GM23338 (cell line): ENCODE measurements around the gene CFAP97D2. TPM values are rescaled to one million over a fixed set of nuclear protein-coding genes. Genes with fewer than 3 reads are reported as not detected.

Experiments
- ATAC-seq: fragments of 200-7000 bp; cut with Tn5 transposase; 3 replicates; pipeline ENCODE4 v1.9.1; 2020
- DNase-seq: peaks from one replicate; pipeline ENCODE4 v3.0.0-alpha.2; 2015; ENCODE audit warnings: low spot score
- H2AFZ ChIP-seq: fragments of 200-600 bp; sonication (generic); 2 replicates; pipeline ENCODE4 v1.8.0; 2016; ENCODE audit warnings: antibody characterized with exemption, mild to moderate bottlenecking, moderate library complexity
- H3F3A ChIP-seq: fragments of 200-600 bp; sonication (generic); replicated peaks from 2 replicates; pipeline ENCODE4 v1.8.0; 2017; ENCODE audit warnings: antibody characterized with exemption, mixed run types, low read depth
- H3K27ac ChIP-seq: fragments of 200-600 bp; sonication (generic); 2 replicates; pipeline ENCODE4 v1.6.1; 2016; ENCODE audit warnings: low read depth
- H3K27me3 ChIP-seq: fragments of 200-600 bp; sonication (generic); 2 replicates; pipeline ENCODE4 v1.8.0; 2016; ENCODE audit warnings: mild to moderate bottlenecking, mixed run types, moderate library complexity; ENCODE audit not compliant: insufficient read depth
- H3K36me3 ChIP-seq: fragments of 200-600 bp; sonication (generic); 2 replicates; pipeline ENCODE4 v1.8.0; 2016; ENCODE audit warnings: mild to moderate bottlenecking; ENCODE audit not compliant: insufficient read depth
- H3K4me1 ChIP-seq: fragments of 200-600 bp; sonication (generic); 2 replicates; pipeline ENCODE4 v1.8.0; 2016; ENCODE audit warnings: mild to moderate bottlenecking, moderate library complexity; ENCODE audit not compliant: insufficient read depth
- H3K4me2 ChIP-seq: fragments of 200-600 bp; sonication (generic); 2 replicates; pipeline ENCODE4 v1.7.1; 2017; ENCODE audit warnings: mixed run types
- H3K4me3 ChIP-seq: fragments of 200-600 bp; sonication (generic); 2 replicates; pipeline ENCODE4 v1.6.1; 2016; ENCODE audit warnings: mixed run types
- H3K79me2 ChIP-seq: fragments of 200-600 bp; sonication (generic); replicated peaks from 2 replicates; pipeline ENCODE4 v1.8.0; 2017; ENCODE audit warnings: mild to moderate bottlenecking; ENCODE audit not compliant: insufficient read depth
- H3K9me2 ChIP-seq: fragments of 200-600 bp; sonication (generic); 2 replicates; pipeline ENCODE4 v1.8.0; 2017; ENCODE audit not compliant: insufficient read depth
- H4K20me1 ChIP-seq: fragments of 200-600 bp; sonication (generic); replicated peaks from 2 replicates; pipeline ENCODE4 v1.8.0; 2017; ENCODE audit warnings: mild to moderate bottlenecking; ENCODE audit not compliant: insufficient read depth
- H3K27ac Mint-ChIP-seq: 2 replicates; pipeline ENCODE4 v1.8.0; 2020; ENCODE audit warnings: inconsistent platforms, mild to moderate bottlenecking, moderate library complexity, mixed read lengths
- H3K27me3 Mint-ChIP-seq: 3 replicates; pipeline ENCODE4 v1.8.0; 2022; ENCODE audit warnings: low read depth, mild to moderate bottlenecking, moderate library complexity, mixed read lengths, inconsistent platforms; ENCODE audit not compliant: insufficient read depth, poor library complexity
- H3K36me3 Mint-ChIP-seq: 3 replicates; pipeline ENCODE4 v1.8.0; 2021; ENCODE audit warnings: low read depth, mild to moderate bottlenecking, inconsistent platforms, moderate library complexity, mixed read lengths
- H3K4me1 Mint-ChIP-seq: 3 replicates; pipeline ENCODE4 v1.8.0; 2020; ENCODE audit warnings: mild to moderate bottlenecking, inconsistent platforms, mixed read lengths
- H3K4me3 Mint-ChIP-seq: 3 replicates; pipeline ENCODE4 v1.8.0; 2021; ENCODE audit warnings: moderate library complexity, mild to moderate bottlenecking, inconsistent platforms, mixed read lengths
- H3K9me3 Mint-ChIP-seq: 3 replicates; pipeline ENCODE4 v1.8.0; 2020; ENCODE audit warnings: moderate library complexity, mild to moderate bottlenecking, inconsistent platforms, mixed read lengths
- CREB1 ChIP-seq: fragments of 250-450 bp; sonication (Bioruptor Pico); IDR thresholded peaks from 2 replicates; pipeline ENCODE4 v1.5.0; 2020; ENCODE audit warnings: low read depth, mild to moderate bottlenecking, moderate library complexity
- EZH2 ChIP-seq: fragments of 200-600 bp; sonication (generic); IDR thresholded peaks from one replicate; pipeline ENCODE4 v1.8.0; 2017; ENCODE audit warnings: antibody characterized with exemption, mild to moderate bottlenecking, low read depth; ENCODE audit not compliant: unreplicated experiment
- JUNB ChIP-seq: IDR thresholded peaks from one replicate; pipeline ENCODE4 v1.6.1; 2016; ENCODE audit warnings: antibody characterized with exemption; ENCODE audit not compliant: unreplicated experiment
- NANOG ChIP-seq: IDR thresholded peaks from 2 replicates; pipeline ENCODE4 v1.6.1; 2016; ENCODE audit warnings: antibody characterized with exemption, borderline replicate concordance
- POLR2AphosphoS5 ChIP-seq: IDR thresholded peaks from 2 replicates; pipeline ENCODE4 v1.6.1; 2016; ENCODE audit warnings: antibody characterized with exemption, low read depth
- STAT1 ChIP-seq: IDR thresholded peaks from one replicate; pipeline ENCODE4 v1.6.1; 2016; ENCODE audit warnings: antibody characterized with exemption; ENCODE audit not compliant: unreplicated experiment
- polyA plus RNA-seq: library from polyadenylated mRNA; unstranded; fragments of >200 nt; fragmentation: Nextera tagmentation; extraction: Ambion mirVana; gene quantifications from 2 replicates; pipeline ENCODE4 v1.2.1, GENCODE V29; 2016
- total RNA-seq: library from RNA; depleted of rRNA; stranded (reverse); fragments of >200 nt; shearing (Covaris generic); gene quantifications from 2 replicates; pipeline ENCODE4 v1.2.3, GENCODE V29; 2014
- TF ChIP-seq, protein P1 (sequence below): IDR thresholded peaks from 2 replicates; pipeline ENCODE4 v1.6.1; 2016; ENCODE audit warnings: antibody characterized with exemption
- TF ChIP-seq, protein P2 (sequence below): IDR thresholded peaks from one replicate; pipeline ENCODE4 v1.6.1; 2018; ENCODE audit warnings: antibody characterized with exemption; ENCODE audit not compliant: unreplicated experiment
- TF ChIP-seq, protein P3 (sequence below): fragments of 250-450 bp; sonication (Bioruptor Pico); IDR thresholded peaks from 2 replicates; pipeline ENCODE4 v1.5.0; 2020; ENCODE audit warnings: mild to moderate bottlenecking, moderate library complexity
- TF ChIP-seq, protein P4 (sequence below), 2 experiments: fragments of 200-600 bp in 1 of 2; sonication (generic) in 1 of 2; conservative IDR thresholded peaks; 2 replicates each; pipeline versions ENCODE4 v1.5.1 to v1.6.1; 2016 to 2017; ENCODE audit warnings: antibody characterized with exemption in 2 of 2, low read depth in 2 of 2, mild to moderate bottlenecking in 2 of 2, moderate library complexity in 1 of 2

The CFAP97D2 gene
- total and polyA plus RNA-seq, 2 experiments from 2014 or later = not detected

DNA sequence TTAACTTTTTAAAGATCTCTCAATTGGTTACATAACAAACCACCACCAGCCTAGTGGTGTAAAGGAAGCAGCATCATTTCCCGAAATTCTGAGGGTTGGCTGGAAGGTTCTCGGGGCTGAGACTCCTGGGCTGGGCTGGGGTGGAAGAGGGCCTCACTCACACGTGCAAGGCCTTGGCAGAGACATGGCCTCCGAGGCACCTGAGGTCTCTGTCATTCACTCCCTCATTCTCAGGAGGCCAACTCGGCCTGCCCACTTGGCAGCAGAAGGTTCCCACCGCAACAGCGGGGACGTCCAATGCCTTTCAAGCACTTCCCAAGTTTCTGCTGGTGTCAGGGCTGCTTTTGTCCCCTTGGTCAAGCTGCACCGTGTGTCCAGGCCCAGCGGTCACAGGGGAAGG, 28.0 kb upstream of the CFAP97D2 start:
- Histone ChIP-seq H3K27ac (no peak overlapping the region), H3K4me2 (no peak overlapping the region), H3K4me1 (no peaks in the 10 kb centered on the region), H3K36me3 (no peaks in the 10 kb centered on the region), H3K9me2 (peaks cover 7% of the 10 kb centered on the region; the same call in 1 of the 2 replicates), H4K20me1 (no peaks in the 10 kb centered on the region), H3F3A (no peaks in the 10 kb centered on the region), H3K79me2 (no peaks in the 10 kb centered on the region), H3K4me3 (no peak overlapping the region), H2AFZ (no peak overlapping the region), H3K27me3 (no peaks in the 10 kb centered on the region)
- TF ChIP-seq, protein P1, sequence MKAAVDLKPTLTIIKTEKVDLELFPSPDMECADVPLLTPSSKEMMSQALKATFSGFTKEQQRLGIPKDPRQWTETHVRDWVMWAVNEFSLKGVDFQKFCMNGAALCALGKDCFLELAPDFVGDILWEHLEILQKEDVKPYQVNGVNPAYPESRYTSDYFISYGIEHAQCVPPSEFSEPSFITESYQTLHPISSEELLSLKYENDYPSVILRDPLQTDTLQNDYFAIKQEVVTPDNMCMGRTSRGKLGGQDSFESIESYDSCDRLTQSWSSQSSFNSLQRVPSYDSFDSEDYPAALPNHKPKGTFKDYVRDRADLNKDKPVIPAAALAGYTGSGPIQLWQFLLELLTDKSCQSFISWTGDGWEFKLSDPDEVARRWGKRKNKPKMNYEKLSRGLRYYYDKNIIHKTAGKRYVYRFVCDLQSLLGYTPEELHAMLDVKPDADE = no peak
- TF ChIP-seq, protein P2, sequence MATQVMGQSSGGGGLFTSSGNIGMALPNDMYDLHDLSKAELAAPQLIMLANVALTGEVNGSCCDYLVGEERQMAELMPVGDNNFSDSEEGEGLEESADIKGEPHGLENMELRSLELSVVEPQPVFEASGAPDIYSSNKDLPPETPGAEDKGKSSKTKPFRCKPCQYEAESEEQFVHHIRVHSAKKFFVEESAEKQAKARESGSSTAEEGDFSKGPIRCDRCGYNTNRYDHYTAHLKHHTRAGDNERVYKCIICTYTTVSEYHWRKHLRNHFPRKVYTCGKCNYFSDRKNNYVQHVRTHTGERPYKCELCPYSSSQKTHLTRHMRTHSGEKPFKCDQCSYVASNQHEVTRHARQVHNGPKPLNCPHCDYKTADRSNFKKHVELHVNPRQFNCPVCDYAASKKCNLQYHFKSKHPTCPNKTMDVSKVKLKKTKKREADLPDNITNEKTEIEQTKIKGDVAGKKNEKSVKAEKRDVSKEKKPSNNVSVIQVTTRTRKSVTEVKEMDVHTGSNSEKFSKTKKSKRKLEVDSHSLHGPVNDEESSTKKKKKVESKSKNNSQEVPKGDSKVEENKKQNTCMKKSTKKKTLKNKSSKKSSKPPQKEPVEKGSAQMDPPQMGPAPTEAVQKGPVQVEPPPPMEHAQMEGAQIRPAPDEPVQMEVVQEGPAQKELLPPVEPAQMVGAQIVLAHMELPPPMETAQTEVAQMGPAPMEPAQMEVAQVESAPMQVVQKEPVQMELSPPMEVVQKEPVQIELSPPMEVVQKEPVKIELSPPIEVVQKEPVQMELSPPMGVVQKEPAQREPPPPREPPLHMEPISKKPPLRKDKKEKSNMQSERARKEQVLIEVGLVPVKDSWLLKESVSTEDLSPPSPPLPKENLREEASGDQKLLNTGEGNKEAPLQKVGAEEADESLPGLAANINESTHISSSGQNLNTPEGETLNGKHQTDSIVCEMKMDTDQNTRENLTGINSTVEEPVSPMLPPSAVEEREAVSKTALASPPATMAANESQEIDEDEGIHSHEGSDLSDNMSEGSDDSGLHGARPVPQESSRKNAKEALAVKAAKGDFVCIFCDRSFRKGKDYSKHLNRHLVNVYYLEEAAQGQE = no peak
- no peak for TF ChIP-seq POLR2AphosphoS5
- no peak for TF ChIP-seq JUNB
- TF ChIP-seq EZH2 = no peak
- TF ChIP-seq STAT1 = no peak
- TF ChIP-seq, protein P3, sequence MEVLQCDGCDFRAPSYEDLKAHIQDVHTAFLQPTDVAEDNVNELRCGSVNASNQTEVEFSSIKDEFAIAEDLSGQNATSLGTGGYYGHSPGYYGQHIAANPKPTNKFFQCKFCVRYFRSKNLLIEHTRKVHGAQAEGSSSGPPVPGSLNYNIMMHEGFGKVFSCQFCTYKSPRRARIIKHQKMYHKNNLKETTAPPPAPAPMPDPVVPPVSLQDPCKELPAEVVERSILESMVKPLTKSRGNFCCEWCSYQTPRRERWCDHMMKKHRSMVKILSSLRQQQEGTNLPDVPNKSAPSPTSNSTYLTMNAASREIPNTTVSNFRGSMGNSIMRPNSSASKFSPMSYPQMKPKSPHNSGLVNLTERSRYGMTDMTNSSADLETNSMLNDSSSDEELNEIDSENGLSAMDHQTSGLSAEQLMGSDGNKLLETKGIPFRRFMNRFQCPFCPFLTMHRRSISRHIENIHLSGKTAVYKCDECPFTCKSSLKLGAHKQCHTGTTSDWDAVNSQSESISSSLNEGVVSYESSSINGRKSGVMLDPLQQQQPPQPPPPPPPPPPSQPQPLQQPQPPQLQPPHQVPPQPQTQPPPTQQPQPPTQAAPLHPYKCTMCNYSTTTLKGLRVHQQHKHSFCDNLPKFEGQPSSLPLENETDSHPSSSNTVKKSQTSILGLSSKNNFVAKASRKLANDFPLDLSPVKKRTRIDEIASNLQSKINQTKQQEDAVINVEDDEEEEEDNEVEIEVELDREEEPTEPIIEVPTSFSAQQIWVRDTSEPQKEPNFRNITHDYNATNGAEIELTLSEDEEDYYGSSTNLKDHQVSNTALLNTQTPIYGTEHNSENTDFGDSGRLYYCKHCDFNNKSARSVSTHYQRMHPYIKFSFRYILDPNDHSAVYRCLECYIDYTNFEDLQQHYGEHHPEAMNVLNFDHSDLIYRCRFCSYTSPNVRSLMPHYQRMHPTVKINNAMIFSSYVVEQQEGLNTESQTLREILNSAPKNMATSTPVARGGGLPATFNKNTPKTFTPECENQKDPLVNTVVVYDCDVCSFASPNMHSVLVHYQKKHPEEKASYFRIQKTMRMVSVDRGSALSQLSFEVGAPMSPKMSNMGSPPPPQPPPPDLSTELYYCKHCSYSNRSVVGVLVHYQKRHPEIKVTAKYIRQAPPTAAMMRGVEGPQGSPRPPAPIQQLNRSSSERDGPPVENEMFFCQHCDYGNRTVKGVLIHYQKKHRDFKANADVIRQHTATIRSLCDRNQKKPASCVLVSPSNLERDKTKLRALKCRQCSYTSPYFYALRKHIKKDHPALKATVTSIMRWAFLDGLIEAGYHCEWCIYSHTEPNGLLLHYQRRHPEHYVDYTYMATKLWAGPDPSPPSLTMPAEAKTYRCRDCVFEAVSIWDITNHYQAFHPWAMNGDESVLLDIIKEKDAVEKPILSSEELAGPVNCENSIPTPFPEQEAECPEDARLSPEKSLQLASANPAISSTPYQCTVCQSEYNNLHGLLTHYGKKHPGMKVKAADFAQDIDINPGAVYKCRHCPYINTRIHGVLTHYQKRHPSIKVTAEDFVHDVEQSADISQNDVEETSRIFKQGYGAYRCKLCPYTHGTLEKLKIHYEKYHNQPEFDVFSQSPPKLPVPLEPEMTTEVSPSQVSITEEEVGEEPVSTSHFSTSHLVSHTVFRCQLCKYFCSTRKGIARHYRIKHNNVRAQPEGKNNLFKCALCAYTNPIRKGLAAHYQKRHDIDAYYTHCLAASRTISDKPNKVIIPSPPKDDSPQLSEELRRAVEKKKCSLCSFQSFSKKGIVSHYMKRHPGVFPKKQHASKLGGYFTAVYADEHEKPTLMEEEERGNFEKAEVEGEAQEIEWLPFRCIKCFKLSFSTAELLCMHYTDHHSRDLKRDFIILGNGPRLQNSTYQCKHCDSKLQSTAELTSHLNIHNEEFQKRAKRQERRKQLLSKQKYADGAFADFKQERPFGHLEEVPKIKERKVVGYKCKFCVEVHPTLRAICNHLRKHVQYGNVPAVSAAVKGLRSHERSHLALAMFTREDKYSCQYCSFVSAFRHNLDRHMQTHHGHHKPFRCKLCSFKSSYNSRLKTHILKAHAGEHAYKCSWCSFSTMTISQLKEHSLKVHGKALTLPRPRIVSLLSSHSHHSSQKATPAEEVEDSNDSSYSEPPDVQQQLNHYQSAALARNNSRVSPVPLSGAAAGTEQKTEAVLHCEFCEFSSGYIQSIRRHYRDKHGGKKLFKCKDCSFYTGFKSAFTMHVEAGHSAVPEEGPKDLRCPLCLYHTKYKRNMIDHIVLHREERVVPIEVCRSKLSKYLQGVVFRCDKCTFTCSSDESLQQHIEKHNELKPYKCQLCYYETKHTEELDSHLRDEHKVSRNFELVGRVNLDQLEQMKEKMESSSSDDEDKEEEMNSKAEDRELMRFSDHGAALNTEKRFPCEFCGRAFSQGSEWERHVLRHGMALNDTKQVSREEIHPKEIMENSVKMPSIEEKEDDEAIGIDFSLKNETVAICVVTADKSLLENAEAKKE = no peak
- TF ChIP-seq NANOG = no peak
- TF ChIP-seq CREB1 (CRISPR knock-in tag) = no peak
- TF ChIP-seq, protein P4, sequence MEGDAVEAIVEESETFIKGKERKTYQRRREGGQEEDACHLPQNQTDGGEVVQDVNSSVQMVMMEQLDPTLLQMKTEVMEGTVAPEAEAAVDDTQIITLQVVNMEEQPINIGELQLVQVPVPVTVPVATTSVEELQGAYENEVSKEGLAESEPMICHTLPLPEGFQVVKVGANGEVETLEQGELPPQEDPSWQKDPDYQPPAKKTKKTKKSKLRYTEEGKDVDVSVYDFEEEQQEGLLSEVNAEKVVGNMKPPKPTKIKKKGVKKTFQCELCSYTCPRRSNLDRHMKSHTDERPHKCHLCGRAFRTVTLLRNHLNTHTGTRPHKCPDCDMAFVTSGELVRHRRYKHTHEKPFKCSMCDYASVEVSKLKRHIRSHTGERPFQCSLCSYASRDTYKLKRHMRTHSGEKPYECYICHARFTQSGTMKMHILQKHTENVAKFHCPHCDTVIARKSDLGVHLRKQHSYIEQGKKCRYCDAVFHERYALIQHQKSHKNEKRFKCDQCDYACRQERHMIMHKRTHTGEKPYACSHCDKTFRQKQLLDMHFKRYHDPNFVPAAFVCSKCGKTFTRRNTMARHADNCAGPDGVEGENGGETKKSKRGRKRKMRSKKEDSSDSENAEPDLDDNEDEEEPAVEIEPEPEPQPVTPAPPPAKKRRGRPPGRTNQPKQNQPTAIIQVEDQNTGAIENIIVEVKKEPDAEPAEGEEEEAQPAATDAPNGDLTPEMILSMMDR (conservative IDR thresholded peaks at IDR 0.05; ENCODE audit: low read depth in 2 of 2) = no peak
- no peaks in the 10 kb centered on the region for H3K9me3 Mint-ChIP-seq
- H3K4me3 Mint-ChIP-seq = no peak overlapping the region
- ATAC-seq (no peak), DNase-seq (no peak)
- no peak overlapping the region; the same call in 1 of the 2 replicates for H3K27ac Mint-ChIP-seq
- H3K27me3 Mint-ChIP-seq = peaks cover 2% of the 10 kb centered on the region
- H3K4me1 Mint-ChIP-seq = peaks cover 8% of the 10 kb centered on the region
- no peaks in the 10 kb centered on the region for H3K36me3 Mint-ChIP-seq
